ENCODE data around the gene CGB1.
"Not testable (repeated sequence)": the region's sequence is repeated elsewhere in the genome, so short reads cannot be mapped to it uniquely, and the experiment has no call there.

DNA sequence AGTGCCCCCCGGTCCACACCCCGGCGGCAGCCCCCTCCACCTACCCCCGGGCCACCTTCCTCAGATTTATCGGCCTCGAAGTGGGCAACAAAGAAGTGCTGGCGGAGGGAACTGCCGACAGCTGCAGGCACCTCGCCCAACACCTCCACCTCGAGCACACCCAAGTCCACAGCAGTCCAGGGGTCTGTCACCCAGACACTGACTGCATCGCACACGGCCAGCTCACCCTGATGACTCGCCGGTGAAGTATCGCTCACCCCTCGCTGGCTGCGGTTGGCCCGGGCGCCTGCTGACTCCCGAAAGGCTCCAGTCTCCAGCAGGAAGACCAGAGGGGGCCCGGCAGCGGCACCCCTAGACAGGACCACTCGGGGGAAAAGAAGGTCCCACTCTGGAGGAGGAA lies 11.1 kb downstream of the CGB1 start:
- TF ChIP-seq POLR2A, CTCF, POLR2AphosphoS5 (IDR thresholded peaks at IDR 0.05): not testable (repeated sequence)

All from breast epithelium (tissue), 3 donors.